GM12873 (cell line): ENCODE results near the gene NTPCR.

ENCODE experiments used
- CTCF ChIP-seq: IDR thresholded peaks from 2 replicates; pipeline ENCODE4 v1.5.1; 2012; ENCODE audit warnings: low read depth, mild to moderate bottlenecking, moderate library complexity, low read length, control low read depth; ENCODE audit not compliant: insufficient read depth; ENCODE audit errors: missing control alignments

The NTPCR gene

GRCh38 chr1:232942413-232943294, 7.8 kb upstream of the NTPCR start:
- no peak for TF ChIP-seq CTCF

DNA sequence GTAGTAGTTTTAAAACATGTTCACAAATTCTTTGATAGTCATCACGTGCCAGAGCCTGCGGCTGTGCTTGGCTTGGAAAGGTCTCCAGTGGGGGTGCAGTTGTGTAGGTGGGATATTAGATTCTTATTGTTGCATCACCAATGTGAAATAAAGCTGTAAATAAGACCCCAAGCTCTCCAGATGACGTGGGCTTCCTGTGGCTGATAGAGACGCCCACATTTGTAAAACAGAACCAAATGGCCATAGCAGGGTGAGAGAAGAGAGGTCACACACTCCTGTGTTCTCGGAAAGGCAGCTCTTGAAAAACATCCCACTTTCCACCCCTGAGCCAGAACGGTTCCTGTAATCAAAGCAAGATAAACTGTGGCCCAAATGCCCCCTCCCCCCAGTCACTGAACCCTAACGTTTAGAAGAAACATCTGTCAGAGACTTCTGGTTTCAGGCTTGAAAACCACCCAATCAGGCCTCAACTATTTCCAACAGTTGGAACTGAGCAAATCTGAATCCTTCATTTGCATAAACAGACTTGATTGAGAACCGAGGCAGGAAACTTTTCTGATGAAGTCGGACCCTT, 6.6 kb upstream of the NTPCR start:
- no peak for TF ChIP-seq CTCF

DNA sequence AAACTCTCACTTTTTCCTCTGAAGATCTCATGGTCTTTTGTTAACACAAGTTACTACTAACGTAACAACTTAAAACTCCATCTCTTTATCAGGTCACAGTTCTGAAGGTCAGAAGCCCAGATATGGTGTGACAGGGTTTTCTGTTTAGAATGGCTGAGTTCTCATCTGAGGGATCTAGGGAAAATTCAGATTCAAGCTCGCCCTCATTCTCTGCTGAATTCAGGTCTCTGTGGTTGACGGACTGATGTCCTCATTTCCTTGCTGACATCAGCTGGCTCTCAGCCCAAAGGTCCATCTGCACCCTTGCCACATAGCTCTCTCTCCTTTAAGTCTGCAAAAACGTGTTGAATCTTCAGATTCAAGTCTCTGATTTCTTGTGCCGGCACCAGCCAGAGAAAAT, 6.1 kb upstream of the NTPCR start:
- TF ChIP-seq CTCF = no peak

- TF ChIP-seq CTCF = no peak
These were observed 695 bp upstream of the NTPCR start for GRCh38 chr1:232949636-232950196.

GRCh38 chr1:232951180-232951579, 769 bp downstream of the NTPCR start:
- no peak for TF ChIP-seq CTCF

- no peak for TF ChIP-seq CTCF
These were observed 1.2 kb downstream of the NTPCR start for GRCh38 chr1:232951605-232952004.

- TF ChIP-seq CTCF = peak; percentile 91
These were observed 2.4 kb downstream of the NTPCR start for GRCh38 chr1:232952514-232953499.
